Measurements from ENCODE around the gene TMPRSS4. TPM values are rescaled to one million over a fixed set of nuclear protein-coding genes. Genes with fewer than 3 reads are reported as not detected.

TMPRSS4 gene
- total RNA-seq, 4 donors from 2014 or later: 0.56 to 4.6 (median 1.3) TPM

DNA sequence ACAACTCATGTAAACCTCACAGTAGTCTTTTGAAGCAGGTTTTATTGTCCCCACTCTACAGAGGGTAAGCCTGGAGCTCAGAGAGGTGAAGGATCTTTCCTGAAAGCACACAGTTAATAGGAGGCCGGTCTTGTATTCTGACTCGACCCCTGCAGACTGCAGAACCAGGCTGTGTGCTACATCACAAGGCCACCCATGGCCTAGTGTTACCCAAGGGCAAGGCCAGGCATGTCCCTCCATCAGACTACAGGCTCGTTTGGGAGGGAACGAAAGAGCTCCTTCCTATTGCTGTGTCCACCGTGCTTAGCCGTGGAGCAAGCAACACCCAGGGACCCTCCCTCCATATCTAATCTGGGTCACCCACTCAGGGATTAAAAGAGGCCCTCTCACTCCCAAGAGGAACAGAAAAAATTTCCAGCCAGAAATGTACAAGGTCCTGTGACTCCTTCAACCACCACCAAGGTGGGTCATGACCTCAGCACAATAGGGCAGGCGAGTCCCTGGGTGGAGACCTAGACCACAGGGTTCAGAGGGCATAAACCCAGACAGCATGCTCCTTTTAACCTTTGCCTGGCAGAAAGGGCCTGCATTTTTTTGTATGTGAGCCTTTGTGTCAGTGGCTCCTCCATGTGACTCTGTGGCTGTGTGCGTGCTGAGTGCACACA is 16.2 kb downstream of the TMPRSS4 start:
- no peak for DNase-seq (ENCODE audit: low spot score in 2 of 2)
- 63 to 86% methylated on average over 8 of the region's 8 CpGs for WGBS, 2 donors
- intact Hi-C loops (cut with DNase I; ENCODE audit: low total_unique reads): no loop called here
- H3K4me3 ChIP-seq (ENCODE audit: low read depth, poor library complexity, severe bottlenecking): no peak overlapping the region
- TF ChIP-seq, protein P1, sequence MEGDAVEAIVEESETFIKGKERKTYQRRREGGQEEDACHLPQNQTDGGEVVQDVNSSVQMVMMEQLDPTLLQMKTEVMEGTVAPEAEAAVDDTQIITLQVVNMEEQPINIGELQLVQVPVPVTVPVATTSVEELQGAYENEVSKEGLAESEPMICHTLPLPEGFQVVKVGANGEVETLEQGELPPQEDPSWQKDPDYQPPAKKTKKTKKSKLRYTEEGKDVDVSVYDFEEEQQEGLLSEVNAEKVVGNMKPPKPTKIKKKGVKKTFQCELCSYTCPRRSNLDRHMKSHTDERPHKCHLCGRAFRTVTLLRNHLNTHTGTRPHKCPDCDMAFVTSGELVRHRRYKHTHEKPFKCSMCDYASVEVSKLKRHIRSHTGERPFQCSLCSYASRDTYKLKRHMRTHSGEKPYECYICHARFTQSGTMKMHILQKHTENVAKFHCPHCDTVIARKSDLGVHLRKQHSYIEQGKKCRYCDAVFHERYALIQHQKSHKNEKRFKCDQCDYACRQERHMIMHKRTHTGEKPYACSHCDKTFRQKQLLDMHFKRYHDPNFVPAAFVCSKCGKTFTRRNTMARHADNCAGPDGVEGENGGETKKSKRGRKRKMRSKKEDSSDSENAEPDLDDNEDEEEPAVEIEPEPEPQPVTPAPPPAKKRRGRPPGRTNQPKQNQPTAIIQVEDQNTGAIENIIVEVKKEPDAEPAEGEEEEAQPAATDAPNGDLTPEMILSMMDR (IDR thresholded peaks at IDR 0.05): no peak
- no peak for TF ChIP-seq POLR2A (IDR thresholded peaks at IDR 0.05)

DNA sequence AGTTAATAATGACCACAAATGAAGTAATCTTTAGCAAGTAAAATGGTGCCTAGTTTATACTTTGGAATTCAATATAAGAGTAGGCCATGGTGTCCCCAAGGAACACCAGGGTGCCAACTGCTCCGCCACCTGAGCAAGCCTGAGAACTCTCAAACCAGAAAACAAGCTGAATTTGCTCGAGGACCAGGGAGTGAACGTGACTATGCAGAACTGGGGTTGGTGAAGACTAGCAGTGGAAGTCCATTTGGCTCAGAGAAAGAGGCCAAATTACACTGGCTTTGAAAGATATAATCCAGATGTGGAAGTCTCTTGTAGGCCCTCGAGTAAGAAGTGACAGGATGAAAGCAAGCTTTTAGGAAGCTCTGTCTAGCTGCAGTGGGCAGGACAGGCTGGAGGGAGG is 18.6 kb downstream of the TMPRSS4 start:
- TF ChIP-seq, protein P1 (IDR thresholded peaks at IDR 0.05): no peak
- no peak for TF ChIP-seq POLR2A (IDR thresholded peaks at IDR 0.05)
- no peak overlapping the region for H3K4me3 ChIP-seq (ENCODE audit: low read depth, poor library complexity, severe bottlenecking)
- no peak for DNase-seq (ENCODE audit: low spot score in 2 of 2)
- 79 to 85% methylated on average over 4 of the region's 4 CpGs for WGBS, 2 donors
- intact Hi-C loops (cut with DNase I; ENCODE audit: low total_unique reads): no loop called here

GRCh38 chr11:118095967-118096367 is 19.1 kb downstream of the TMPRSS4 start:
- no peak overlapping the region for H3K4me3 ChIP-seq (ENCODE audit: low read depth, poor library complexity, severe bottlenecking)
- intact Hi-C loops (cut with DNase I; ENCODE audit: low total_unique reads): no loop called here
- 64% methylated on average over 1 of the region's 1 CpG; no CpG with 5 or more reads in 1 of the 2 donors for WGBS, 2 donors
- DNase-seq (ENCODE audit: low spot score in 2 of 2): no peak
- TF ChIP-seq, protein P1 (IDR thresholded peaks at IDR 0.05): no peak
- no peak for TF ChIP-seq POLR2A (IDR thresholded peaks at IDR 0.05)

- H3K4me3 ChIP-seq (ENCODE audit: low read depth, poor library complexity, severe bottlenecking): no peak overlapping the region
- WGBS, 2 donors: 72 to 75% methylated on average over 10 to 11 of the region's 11 CpGs
- intact Hi-C loops (cut with DNase I; ENCODE audit: low total_unique reads): no loop called here
- no peak for DNase-seq (ENCODE audit: low spot score in 2 of 2)
- TF ChIP-seq, protein P1 (IDR thresholded peaks at IDR 0.05): no peak
- no peak for TF ChIP-seq POLR2A (IDR thresholded peaks at IDR 0.05)
Observed at GRCh38 chr11:118098996-118099837, 22.3 kb downstream of the TMPRSS4 start.

DNA sequence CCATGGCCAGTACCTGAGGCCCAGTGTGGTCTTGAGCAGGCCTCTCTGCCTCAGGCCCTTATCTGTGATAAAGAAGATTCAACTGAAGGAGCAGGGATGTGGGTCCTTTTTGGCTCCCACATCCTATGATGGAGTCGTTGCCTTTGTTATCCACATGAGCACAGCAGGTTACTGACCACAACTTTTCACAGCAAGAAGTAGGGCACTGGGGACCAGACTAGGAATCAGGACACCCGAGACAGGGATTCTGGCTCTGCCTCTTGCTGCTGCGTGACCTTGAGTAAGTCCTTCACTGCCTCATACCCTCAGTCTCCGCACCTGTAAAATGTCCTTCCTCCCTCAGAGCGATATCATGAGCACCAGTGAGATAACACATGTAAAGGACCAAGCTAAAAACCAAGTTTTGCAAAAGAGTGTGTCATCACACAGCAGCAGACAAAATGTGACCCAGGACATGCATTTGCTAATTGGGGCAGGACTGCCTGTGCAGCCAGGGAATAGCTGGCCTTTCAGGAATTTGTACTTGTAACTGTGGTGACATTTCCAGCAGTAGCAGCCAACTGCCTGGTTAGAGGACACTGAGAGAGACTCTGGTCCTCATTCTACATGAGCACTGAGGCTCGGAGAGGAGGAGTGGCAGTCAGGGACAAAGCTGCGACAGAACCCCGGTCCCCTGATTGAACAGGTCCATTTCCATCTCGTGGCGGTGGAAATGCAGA is 23.1 kb downstream of the TMPRSS4 start:
- TF ChIP-seq, protein P1 (IDR thresholded peaks at IDR 0.05): no peak
- no peak for TF ChIP-seq POLR2A (IDR thresholded peaks at IDR 0.05)
- no peak for DNase-seq (ENCODE audit: low spot score in 2 of 2)
- 82 to 87% methylated on average over 9 to 10 of the region's 10 CpGs for WGBS, 2 donors
- intact Hi-C loops (cut with DNase I; ENCODE audit: low total_unique reads): no loop called here
- H3K4me3 ChIP-seq (ENCODE audit: low read depth, poor library complexity, severe bottlenecking): no peak overlapping the region
